HEK293 (cell line): ENCODE data around the gene RUNX1.

Experiments used
- CTCF ChIP-seq: fragments of 450-650 bp; formaldehyde crosslinking; IDR thresholded peaks from 2 replicates; pipeline ENCODE4 v1.5.1; 2016; ENCODE audit warnings: missing biosample characterization, missing genetic modification characterization
- KLF16 ChIP-seq: fragments of 450-650 bp; formaldehyde crosslinking; IDR thresholded peaks from 2 replicates; pipeline ENCODE4 v1.5.1; 2017; ENCODE audit warnings: missing biosample characterization, missing genetic modification characterization
- PRDM2 ChIP-seq: fragments of 450-650 bp; formaldehyde crosslinking; IDR thresholded peaks from 2 replicates; pipeline ENCODE4 v1.5.1; 2016; ENCODE audit warnings: missing biosample characterization, missing genetic modification characterization, borderline replicate concordance
- YY2 ChIP-seq: fragments of 450-650 bp; formaldehyde crosslinking; IDR thresholded peaks from 2 replicates; pipeline ENCODE4 v1.5.1; 2016; ENCODE audit warnings: missing biosample characterization, missing genetic modification characterization
- ZBTB49 ChIP-seq: fragments of 450-650 bp; formaldehyde crosslinking; IDR thresholded peaks from 2 replicates; pipeline ENCODE4 v1.5.1; 2016; ENCODE audit warnings: missing biosample characterization, missing genetic modification characterization, low read depth
- ZBTB8A ChIP-seq: fragments of 450-650 bp; formaldehyde crosslinking; IDR thresholded peaks from 2 replicates; pipeline ENCODE4 v1.5.1; 2016; ENCODE audit warnings: missing biosample characterization, missing genetic modification characterization
- ZFP37 ChIP-seq: fragments of 450-650 bp; formaldehyde crosslinking; IDR thresholded peaks from 2 replicates; pipeline ENCODE4 v1.5.1; 2016; ENCODE audit warnings: missing biosample characterization, missing genetic modification characterization
- ZNF274 ChIP-seq, 2 experiments: fragments of 200-500 bp in 1 of 2; fragments of 450-650 bp in 1 of 2; sonication (Bioruptor generic) in 1 of 2; formaldehyde crosslinking in 1 of 2; IDR thresholded peaks; 2 replicates each; pipeline versions ENCODE4 v1.5.1 to v1.6.1; 2014 to 2016; ENCODE audit warnings: borderline replicate concordance in 1 of 2, inconsistent platforms in 1 of 2, low read length in 1 of 2, missing biosample characterization in 1 of 2, missing genetic modification characterization in 1 of 2
- ZNF560 ChIP-seq: fragments of 450-650 bp; formaldehyde crosslinking; IDR thresholded peaks from 2 replicates; pipeline ENCODE4 v1.5.1; 2017; ENCODE audit warnings: missing biosample characterization, missing genetic modification characterization, borderline replicate concordance
- ZNF626 ChIP-seq: fragments of 450-650 bp; sonication (Bioruptor Pico); formaldehyde crosslinking; IDR thresholded peaks from 2 replicates; pipeline ENCODE4 v1.5.1; 2018; ENCODE audit warnings: missing biosample characterization, missing genetic modification characterization, inconsistent platforms
- ZNF645 ChIP-seq: fragments of 450-650 bp; formaldehyde crosslinking; IDR thresholded peaks from 2 replicates; pipeline ENCODE4; 2016; ENCODE audit warnings: missing biosample characterization, missing genetic modification characterization
- ZNF658 ChIP-seq: fragments of 450-650 bp; formaldehyde crosslinking; IDR thresholded peaks from 2 replicates; pipeline ENCODE4; 2016; ENCODE audit warnings: missing biosample characterization, missing genetic modification characterization
- ZSCAN16 ChIP-seq: fragments of 450-650 bp; formaldehyde crosslinking; IDR thresholded peaks from 2 replicates; pipeline ENCODE4 v1.5.1; 2016; ENCODE audit warnings: missing biosample characterization, missing genetic modification characterization

GRCh38 chr21:34979383-34979782, 69.7 kb downstream of the RUNX1 start:
- no peak for TF ChIP-seq ZNF645 (tag by site-specific recombination)
- TF ChIP-seq CTCF, result no peak
- TF ChIP-seq ZBTB8A, result no peak
- no peak for TF ChIP-seq ZSCAN16 (tag by site-specific recombination)
- no peak for TF ChIP-seq ZNF658
- no peak for TF ChIP-seq PRDM2
- TF ChIP-seq YY2, result no peak
- no peak for TF ChIP-seq KLF16 (tag by site-specific recombination)
- no peak for TF ChIP-seq ZNF274 (IDR thresholded peaks at IDR 0.05; ENCODE audit: low read length)
- no peak for TF ChIP-seq ZNF274 (tag by site-specific recombination; IDR thresholded peaks at IDR 0.05; ENCODE audit: borderline replicate concordance)
- no peak for TF ChIP-seq ZNF626 (tag by site-specific recombination)
- no peak for TF ChIP-seq ZBTB49
- no peak for TF ChIP-seq ZNF560 (tag by site-specific recombination)
- no peak for TF ChIP-seq ZFP37 (tag by site-specific recombination)
